A673 (cell line): ENCODE results near the gene JPT1.

ENCODE experiments used
- EZH2 ChIP-seq: fragments of 200-600 bp; sonication (generic); IDR thresholded peaks from 2 replicates; pipeline ENCODE4 v1.6.1; 2017; ENCODE audit warnings: borderline replicate concordance, low read depth, mild to moderate bottlenecking, mixed read lengths, antibody characterized with exemption, low read length; ENCODE audit not compliant: poor library complexity, severe bottlenecking
- TF ChIP-seq, protein P1 (sequence below): fragments of 300-800, 200-600 bp; sonication (generic); conservative IDR thresholded peaks from 2 replicates; pipeline ENCODE4 v1.5.1; 2017; ENCODE audit warnings: low read depth, mild to moderate bottlenecking, antibody characterized with exemption, low read length, moderate library complexity, mixed read lengths

DNA sequence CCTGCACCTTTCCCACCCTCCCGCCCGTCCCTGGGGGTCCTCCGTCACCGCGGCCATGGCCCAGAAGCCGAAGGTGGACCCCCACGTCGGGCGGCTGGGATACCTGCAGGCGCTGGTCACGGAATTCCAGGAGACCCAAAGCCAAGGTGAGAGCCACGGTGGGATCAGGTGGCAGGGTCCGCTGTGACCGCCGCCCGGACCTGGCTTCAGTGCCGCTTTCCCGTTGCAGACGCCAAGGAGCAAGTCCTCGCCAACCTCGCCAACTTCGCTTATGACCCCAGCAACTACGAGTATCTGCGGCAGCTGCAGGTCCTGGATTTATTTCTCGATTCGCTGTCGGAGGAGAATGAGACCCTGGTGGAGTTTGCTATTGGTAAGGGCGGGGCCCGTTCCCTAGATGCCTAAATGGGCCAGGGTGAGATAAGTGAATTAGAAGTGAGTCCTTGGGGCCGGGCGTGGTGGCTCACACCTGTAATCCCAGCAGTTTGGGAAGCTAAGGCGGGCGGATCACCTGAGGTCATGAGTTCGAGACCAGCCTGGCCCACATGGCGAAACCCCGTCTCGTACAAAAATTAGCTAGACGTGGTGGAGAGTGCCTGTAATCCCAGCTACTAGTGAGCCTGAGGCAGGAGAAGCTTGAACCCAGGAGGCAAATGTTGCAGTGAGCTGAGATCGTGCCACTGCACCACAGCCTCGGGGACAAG is 43.9 kb downstream of the JPT1 start:
- TF ChIP-seq, protein P1, sequence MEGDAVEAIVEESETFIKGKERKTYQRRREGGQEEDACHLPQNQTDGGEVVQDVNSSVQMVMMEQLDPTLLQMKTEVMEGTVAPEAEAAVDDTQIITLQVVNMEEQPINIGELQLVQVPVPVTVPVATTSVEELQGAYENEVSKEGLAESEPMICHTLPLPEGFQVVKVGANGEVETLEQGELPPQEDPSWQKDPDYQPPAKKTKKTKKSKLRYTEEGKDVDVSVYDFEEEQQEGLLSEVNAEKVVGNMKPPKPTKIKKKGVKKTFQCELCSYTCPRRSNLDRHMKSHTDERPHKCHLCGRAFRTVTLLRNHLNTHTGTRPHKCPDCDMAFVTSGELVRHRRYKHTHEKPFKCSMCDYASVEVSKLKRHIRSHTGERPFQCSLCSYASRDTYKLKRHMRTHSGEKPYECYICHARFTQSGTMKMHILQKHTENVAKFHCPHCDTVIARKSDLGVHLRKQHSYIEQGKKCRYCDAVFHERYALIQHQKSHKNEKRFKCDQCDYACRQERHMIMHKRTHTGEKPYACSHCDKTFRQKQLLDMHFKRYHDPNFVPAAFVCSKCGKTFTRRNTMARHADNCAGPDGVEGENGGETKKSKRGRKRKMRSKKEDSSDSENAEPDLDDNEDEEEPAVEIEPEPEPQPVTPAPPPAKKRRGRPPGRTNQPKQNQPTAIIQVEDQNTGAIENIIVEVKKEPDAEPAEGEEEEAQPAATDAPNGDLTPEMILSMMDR = no peak
- TF ChIP-seq EZH2 = no peak
